ENCODE data around the gene ATG9A.

GRCh38 chr2:219176818-219177551 is 52.5 kb downstream of the ATG9A start, which contains the start of gene CNPPD1:
- TF ChIP-seq ZNF157 (tag by site-specific recombination; IDR thresholded peaks at IDR 0.05) (no peak), ZBTB26 (tag by site-specific recombination; optimal IDR thresholded peaks at IDR 0.05) (peak; percentile 93), GLIS2 (tag by site-specific recombination; IDR thresholded peaks at IDR 0.05) (peak; percentile 96), GFI1B (tag by site-specific recombination; IDR thresholded peaks at IDR 0.05) (no peak), ATF2 (tag by site-specific recombination; IDR thresholded peaks at IDR 0.05; ENCODE audit: low read depth) (no peak), YY1 (tag by site-specific recombination; IDR thresholded peaks at IDR 0.05) (no peak), CTCF (tag by site-specific recombination; IDR thresholded peaks at IDR 0.05) (0 out of 2 replicates have a peak, but pooled peaks have one; percentile 63), ZNF76 (tag by site-specific recombination; IDR thresholded peaks at IDR 0.05; ENCODE audit: borderline replicate concordance, low read depth) (no peak)

Data from HEK293 (cell line).